H1 (cell line): ENCODE results near the gene CPA4.

Experiments
- EP300 ChIP-seq, 2 experiments: IDR thresholded peaks; 1 replicate in 1 of 2; 2 replicates in 1 of 2; pipeline ENCODE4 v1.6.1; 2011 to 2012; ENCODE audit warnings: low read depth in 2 of 2, low read length in 2 of 2, mild to moderate bottlenecking in 2 of 2, borderline replicate concordance in 1 of 2, inconsistent platforms in 1 of 2, moderate library complexity in 1 of 2
- EZH2 ChIP-seq: fragments of 200-600 bp; sonication (generic); IDR thresholded peaks from 2 replicates; pipeline ENCODE4 v1.7.1; 2012; ENCODE audit warnings: low read depth, mild to moderate bottlenecking, moderate library complexity, low read length, inconsistent platforms; ENCODE audit not compliant: severe bottlenecking
- TF ChIP-seq, protein P1 (sequence below), 3 experiments: IDR thresholded peaks; 1 replicate in 2 of 3; 2 replicates in 1 of 3; pipeline versions ENCODE4 v1.5.1 to v1.6.1; 2011; ENCODE audit warnings: low read length in 3 of 3, mild to moderate bottlenecking in 3 of 3, inconsistent platforms in 2 of 3, low read depth in 1 of 3, moderate library complexity in 1 of 3; ENCODE audit not compliant: insufficient read depth in 1 of 3; ENCODE audit errors: control extremely low read depth in 1 of 3

DNA sequence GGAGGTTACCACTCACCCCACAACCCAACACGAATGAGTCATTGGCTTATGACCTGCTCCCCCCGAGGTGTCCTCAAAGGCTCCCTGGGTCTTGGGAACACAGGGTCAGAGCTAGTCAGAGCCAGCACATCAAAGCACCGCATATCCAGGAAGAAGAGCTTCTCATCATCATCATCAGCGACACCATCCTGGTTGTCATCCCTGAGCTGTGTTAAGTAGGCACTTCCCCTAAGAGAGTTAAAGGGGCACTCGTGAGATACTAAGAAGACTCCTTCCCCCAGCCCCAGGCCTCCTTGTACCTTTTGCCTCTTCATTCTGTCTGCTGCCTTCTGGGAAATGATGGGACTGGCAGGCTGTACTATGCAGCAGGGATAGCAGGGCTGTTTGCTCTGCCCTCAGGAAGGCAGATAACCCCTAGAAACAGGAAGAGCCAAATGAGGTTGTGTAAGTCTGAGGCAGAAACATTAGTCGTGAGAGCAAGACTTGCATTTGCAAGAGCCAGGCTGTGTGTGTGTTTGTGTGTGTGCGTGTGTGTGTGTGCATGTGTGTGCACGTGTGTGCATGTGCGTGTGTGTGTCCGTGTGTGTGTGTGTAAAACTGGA lies 76.2 kb downstream of the CPA4 start:
- TF ChIP-seq EZH2 (no peak), EP300 (IDR thresholded peaks at IDR 0.05; ENCODE audit: borderline replicate concordance in 1 of 2, low read depth in 2 of 2, low read length in 2 of 2) (no peak)
- TF ChIP-seq, protein P1, sequence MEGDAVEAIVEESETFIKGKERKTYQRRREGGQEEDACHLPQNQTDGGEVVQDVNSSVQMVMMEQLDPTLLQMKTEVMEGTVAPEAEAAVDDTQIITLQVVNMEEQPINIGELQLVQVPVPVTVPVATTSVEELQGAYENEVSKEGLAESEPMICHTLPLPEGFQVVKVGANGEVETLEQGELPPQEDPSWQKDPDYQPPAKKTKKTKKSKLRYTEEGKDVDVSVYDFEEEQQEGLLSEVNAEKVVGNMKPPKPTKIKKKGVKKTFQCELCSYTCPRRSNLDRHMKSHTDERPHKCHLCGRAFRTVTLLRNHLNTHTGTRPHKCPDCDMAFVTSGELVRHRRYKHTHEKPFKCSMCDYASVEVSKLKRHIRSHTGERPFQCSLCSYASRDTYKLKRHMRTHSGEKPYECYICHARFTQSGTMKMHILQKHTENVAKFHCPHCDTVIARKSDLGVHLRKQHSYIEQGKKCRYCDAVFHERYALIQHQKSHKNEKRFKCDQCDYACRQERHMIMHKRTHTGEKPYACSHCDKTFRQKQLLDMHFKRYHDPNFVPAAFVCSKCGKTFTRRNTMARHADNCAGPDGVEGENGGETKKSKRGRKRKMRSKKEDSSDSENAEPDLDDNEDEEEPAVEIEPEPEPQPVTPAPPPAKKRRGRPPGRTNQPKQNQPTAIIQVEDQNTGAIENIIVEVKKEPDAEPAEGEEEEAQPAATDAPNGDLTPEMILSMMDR (IDR thresholded peaks at IDR 0.05; ENCODE audit: control extremely low read depth in 1 of 3, insufficient read depth in 1 of 3, low read depth in 1 of 3, low read length in 3 of 3), result no peak
